Measurements from ENCODE around the gene GPR183.

The GPR183 gene

DNA sequence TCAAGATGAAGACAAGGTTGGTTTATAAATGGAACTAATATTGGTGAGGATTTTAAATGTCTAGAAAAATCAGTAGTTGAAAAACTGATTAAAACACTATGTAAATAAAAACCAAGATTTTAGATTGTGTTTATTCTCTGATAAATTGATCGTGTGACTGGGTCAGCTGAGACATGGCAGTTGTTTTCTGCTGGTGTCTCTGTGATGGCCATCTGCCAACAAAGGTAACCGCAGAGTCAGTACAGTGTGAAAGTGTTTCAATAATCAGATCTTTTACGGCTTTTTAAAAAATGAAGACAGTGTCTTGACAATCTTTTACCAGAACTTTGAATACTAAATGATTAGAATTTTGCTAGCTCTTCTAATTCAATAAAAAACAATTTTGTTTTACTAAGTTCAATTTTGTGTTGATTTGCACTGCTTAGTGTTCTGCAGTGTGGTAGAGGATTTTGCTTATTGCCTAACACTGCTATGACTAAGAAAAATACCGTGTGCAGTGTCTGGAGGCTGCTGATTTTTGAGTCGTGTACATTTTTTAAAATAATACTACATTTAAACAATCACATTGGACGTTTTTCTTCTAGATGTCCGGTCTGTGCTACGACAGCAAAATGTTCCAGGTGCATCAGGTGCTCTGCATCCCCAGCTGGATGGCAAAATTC lies 32.7 kb upstream of the GPR183 start:
- DNase-seq (ENCODE audit: low read depth in 2 of 2): no peak

GRCh38 chr13:99339230-99339721 lies 32.1 kb upstream of the GPR183 start:
- no peak for DNase-seq (ENCODE audit: low read depth in 2 of 2)

GRCh38 chr13:99335603-99336002 lies 28.4 kb upstream of the GPR183 start:
- DNase-seq (ENCODE audit: low read depth in 2 of 2): no peak

- no peak for DNase-seq (ENCODE audit: low read depth in 2 of 2)
Measured at GRCh38 chr13:99335087-99335486, 27.9 kb upstream of the GPR183 start.

GRCh38 chr13:99334221-99334620 lies 27.0 kb upstream of the GPR183 start:
- DNase-seq (ENCODE audit: low read depth in 2 of 2): no peak

- no peak for DNase-seq (ENCODE audit: low read depth in 2 of 2)
Measured at GRCh38 chr13:99332456-99332855, 25.3 kb upstream of the GPR183 start.

DNA sequence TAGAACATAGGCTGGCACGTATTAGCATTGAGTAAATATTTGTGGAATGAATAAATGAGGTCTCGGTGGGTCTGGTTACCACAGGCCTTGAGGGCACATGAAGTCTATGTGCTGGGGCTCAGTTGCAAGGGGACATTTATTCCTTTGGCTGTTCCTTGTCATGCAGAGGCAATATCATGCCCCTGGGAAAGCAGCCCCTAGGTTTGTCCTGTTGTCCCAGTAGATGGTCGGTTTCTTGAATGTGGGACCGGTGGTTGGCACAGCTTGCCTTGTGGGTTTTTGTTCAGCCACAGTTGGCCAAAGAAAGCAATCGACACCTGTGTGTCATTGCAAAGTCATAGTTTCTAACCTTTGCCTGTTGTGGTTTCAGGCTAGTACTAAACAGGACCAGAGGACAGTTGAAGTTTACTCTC lies 24.7 kb upstream of the GPR183 start:
- DNase-seq (ENCODE audit: low read depth in 2 of 2): no peak

DNA sequence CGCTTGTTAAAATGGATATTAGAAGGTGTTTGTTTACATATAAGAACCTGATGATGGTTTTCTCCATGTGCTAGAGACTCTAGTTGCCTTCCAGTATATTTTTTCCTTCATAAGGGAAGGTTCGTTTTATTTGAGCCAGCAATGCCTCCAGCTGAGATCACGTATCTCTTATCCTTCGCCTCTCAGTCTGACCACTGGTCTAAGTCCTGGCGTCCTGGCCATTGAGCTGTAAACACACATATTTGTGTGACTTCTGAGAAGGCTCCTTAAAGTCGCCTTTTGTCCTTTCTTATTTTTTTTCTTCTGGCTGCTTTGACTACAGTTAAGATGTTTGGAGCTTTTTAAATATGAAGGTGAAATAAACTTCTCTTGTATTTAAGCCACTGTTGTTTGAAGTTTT lies 23.7 kb upstream of the GPR183 start:
- no peak for DNase-seq (ENCODE audit: low read depth in 2 of 2)

DNA sequence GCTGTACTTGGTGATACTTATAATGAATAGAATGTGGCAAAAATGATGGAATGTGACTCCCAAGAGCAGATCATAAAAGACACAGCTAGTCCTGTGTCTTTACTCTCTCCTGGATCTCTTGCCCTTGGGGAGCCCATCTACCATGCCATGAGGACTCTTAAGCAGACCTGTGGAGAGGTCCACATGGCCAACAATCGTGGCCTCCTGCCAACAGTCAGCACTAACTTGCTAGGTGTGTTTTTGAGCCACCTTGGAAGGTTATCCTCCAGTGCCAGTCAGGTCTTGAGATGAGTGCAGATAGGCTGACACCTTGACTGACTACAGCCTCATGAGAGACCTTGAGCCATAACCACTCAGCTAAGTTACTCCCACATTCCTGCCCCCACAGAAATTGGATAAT lies 22.3 kb upstream of the GPR183 start:
- no peak for DNase-seq (ENCODE audit: low read depth in 2 of 2)

GRCh38 chr13:99327761-99328160 lies 20.6 kb upstream of the GPR183 start:
- DNase-seq (ENCODE audit: low read depth in 2 of 2): no peak

- DNase-seq (ENCODE audit: low read depth in 2 of 2): no peak
Measured at GRCh38 chr13:99327126-99327525, 19.9 kb upstream of the GPR183 start.

DNA sequence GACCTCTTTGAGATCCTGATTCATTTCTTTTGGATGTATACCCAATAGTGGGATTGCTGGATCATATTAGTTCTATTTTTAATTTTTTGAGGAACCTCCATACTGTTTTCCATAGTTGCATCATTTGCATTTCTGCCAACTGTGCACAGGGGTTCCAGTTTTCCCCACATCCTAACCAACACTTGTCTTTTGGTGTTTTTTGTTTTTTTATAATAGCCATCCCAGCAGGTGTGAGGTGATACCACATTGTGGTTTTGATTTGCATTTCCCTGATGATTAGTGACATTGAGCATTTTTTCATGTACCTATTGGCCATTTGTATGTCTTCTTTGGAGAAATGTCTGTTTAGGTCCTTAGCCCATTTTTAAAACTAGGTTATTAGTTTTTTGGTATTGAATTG lies 18.8 kb upstream of the GPR183 start:
- no peak for DNase-seq (ENCODE audit: low read depth in 2 of 2)

DNA sequence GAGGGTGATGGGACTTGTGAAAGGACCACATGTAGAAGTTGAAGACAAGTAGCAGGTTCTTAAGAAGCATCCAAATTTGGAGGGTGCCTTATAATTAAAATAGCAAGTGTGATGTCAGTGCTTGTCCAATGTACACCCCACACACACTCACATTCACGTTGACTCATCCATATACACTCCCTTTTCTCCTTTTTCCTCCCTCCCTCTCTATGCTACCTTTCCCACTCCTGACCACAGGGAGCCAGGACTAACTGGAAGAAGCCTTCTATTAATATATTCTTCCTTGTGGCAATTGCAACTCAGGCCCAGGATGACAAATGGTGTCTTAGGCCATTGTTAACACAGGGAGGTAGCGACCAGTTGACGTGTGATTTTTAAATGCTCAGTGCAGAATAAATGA lies 16.3 kb upstream of the GPR183 start:
- DNase-seq (ENCODE audit: low read depth in 2 of 2): no peak

DNA sequence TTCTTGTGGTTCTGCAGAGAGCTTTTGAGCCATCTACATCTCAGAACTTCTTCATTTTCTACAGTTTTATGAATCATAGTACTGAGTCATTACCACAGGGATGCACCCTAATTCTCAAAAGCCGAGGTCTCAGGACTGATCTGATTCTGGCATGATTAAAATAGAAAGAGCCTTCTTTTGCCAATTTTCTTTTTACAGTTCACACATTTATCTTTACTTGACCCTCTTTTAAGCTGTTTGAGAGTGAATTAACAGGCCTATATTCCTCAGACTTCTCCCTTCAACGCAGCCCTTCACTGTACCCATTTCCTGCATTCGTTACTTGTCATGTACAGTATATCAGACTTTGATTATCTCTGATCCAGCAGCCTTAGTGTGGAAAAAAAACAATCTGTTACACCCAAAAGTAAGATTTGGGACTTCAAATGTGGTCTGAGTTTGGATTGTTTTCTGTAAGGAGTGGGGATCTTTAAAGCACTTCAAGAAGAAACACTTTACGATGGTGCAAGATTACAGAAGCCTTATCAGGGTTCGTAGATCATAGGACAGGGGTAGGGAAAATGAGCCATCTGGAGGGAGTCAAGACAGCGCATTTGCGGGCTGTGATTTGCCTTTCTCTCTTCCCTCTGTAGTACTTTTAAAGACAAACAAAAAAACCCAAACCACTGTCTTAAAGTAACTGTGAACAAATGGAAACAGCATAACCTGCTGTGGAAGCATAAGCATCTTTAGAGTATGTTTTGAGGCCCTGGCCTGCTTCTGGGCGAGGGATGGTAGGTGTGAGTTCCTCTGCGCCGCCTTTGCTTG lies 15.3 kb upstream of the GPR183 start:
- no peak for DNase-seq (ENCODE audit: low read depth in 2 of 2)

GRCh38 chr13:99321709-99322108 lies 14.5 kb upstream of the GPR183 start:
- DNase-seq (ENCODE audit: low read depth in 2 of 2): no peak

- no peak for DNase-seq (ENCODE audit: low read depth in 2 of 2)
Measured at GRCh38 chr13:99320693-99321481, 13.7 kb upstream of the GPR183 start.

- DNase-seq (ENCODE audit: low read depth in 2 of 2): no peak
Measured at GRCh38 chr13:99316657-99317256, 9.6 kb upstream of the GPR183 start.

DNA sequence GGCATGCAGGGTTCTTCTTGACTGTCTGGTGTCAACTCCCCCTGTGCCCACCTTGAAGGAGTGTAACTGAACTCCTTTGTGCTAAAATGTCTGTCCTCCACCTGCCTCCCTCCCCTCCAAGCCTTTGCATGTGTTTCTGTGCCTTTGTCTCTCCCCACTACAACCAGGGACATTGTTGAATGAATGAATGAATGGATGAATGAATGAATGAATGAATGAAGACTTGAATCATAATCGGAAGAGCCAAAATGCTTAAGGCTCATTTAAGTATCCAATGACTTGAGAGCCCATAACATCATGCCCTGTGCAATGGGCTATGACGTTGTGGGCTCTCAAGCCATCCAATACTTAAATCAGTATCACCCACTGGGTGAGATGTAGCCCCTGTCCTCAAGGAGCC lies 9.0 kb upstream of the GPR183 start:
- DNase-seq (ENCODE audit: low read depth in 2 of 2): no peak

DNA sequence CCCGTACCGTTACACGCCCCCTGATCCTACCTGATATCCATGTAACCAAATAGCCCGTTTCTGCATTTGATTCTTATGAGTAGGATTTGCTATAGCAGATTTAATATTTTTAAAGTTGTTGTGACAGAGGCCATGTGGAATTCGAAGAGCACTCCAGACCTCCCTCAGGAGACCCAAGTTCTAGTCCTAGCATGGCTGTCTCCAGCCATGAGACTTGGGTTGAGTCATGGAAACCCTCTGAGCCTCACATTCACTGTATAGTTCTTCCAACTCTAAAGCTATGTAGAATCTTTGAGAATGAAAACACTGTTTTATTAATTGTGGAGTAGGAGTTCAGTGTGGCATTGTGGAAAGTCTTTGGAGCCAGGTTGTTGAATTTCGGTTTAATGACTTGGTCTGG lies 8.0 kb upstream of the GPR183 start:
- no peak for DNase-seq (ENCODE audit: low read depth in 2 of 2)

GRCh38 chr13:99314640-99315176 lies 7.5 kb upstream of the GPR183 start:
- no peak for DNase-seq (ENCODE audit: low read depth in 2 of 2)

DNA sequence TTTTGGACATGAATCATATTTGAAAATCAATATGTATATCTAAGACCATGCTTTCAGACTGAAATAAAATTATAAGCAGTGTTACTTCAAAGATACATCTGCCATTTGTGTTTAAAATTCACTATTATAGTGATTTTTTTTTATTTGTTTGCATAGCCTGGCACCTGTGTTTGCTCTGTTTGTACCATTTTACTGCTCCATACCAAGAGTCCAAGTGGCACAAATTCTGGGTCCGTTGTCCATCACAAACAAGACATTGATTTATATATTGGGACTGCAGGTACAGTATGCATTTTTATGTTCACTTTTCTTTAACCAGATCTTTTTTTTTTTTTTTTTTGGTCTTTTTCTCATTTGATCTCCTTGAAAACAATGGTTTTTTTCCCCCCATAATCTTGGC lies 6.7 kb upstream of the GPR183 start:
- DNase-seq (ENCODE audit: low read depth in 2 of 2): no peak

GRCh38 chr13:99313501-99313900 lies 6.3 kb upstream of the GPR183 start:
- DNase-seq (ENCODE audit: low read depth in 2 of 2): no peak

All from stimulated activated CD4-positive, alpha-beta T cell treated with anti-CD3 and anti-CD28 coated beads, Interleukin-1b, Interleukin-23, amount 100 ng/mL, for 1 hour (primary cell).